HT-29 (cell line): ENCODE results near the gene MX2. TPM values are rescaled to one million over a fixed set of nuclear protein-coding genes. Genes with fewer than 3 reads are reported as not detected.
"Not testable (repeated sequence)": the region's sequence is repeated elsewhere in the genome, so short reads cannot be mapped to it uniquely, and the experiment has no call there.

Experiments
- DNase-seq: peaks from one replicate; pipeline ENCODE4 v3.0.0-alpha.2; 2015; ENCODE audit warnings: low spot score
- total RNA-seq: library from RNA; depleted of rRNA; stranded (reverse); fragments of >200 nt; shearing (Covaris generic); gene quantifications from 2 replicates; pipeline ENCODE4 v1.2.3, GENCODE V29; 2014; rRNA removed

The MX2 gene, protein sequence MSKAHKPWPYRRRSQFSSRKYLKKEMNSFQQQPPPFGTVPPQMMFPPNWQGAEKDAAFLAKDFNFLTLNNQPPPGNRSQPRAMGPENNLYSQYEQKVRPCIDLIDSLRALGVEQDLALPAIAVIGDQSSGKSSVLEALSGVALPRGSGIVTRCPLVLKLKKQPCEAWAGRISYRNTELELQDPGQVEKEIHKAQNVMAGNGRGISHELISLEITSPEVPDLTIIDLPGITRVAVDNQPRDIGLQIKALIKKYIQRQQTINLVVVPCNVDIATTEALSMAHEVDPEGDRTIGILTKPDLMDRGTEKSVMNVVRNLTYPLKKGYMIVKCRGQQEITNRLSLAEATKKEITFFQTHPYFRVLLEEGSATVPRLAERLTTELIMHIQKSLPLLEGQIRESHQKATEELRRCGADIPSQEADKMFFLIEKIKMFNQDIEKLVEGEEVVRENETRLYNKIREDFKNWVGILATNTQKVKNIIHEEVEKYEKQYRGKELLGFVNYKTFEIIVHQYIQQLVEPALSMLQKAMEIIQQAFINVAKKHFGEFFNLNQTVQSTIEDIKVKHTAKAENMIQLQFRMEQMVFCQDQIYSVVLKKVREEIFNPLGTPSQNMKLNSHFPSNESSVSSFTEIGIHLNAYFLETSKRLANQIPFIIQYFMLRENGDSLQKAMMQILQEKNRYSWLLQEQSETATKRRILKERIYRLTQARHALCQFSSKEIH
- total RNA-seq: 1.9 and 3.4 TPM in 2 replicates

DNA sequence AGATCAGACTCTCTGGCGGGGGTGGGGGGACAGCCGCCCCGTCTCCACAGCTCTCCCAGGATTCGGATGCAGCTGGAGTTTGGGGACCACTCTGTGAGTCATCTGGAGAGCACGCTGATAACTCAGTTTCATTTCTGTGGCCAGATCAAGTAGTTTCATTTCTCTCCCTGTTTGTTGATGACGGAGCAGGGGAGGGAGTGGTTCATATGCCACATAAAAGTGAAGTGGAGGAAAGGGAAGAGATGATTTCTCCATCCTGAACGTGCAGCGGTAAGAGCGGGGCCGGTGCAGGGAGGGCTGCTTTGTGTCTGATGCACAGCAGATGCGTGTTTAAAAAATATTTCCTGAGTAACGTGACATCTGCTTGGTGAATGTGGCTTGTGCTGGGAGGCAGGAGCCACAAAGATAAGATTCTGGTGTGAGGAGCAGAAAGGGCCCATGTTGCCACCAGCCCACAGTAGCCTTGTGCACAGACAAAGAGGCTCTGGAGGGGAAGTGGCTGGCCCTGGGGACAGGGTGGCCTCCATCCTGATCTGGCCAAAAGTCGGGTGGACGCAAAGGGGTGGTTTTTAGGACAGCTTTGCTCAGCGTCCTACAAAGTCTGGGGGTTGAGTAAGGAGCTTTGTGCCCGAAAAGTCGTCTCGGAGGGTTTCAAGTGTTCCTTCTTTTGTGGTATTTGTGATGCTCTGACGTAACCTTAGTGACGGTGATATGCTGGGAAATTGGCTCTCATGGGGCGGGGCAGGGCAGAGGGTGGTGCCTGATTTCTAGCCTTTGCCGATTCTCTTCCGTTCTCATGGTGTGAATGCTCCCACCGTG, at the start of gene MX2:
Gene MX2 (plus strand): TSS at position 242 of the 819 bp plus-strand sequence. CDS start 14,880 bp downstream, outside the sequence.
- DNase-seq: peak; percentile 39

GRCh38 chr21:41313285-41314164, 48.3 kb upstream of the MX2 start:
- DNase-seq: not testable (repeated sequence)

DNA sequence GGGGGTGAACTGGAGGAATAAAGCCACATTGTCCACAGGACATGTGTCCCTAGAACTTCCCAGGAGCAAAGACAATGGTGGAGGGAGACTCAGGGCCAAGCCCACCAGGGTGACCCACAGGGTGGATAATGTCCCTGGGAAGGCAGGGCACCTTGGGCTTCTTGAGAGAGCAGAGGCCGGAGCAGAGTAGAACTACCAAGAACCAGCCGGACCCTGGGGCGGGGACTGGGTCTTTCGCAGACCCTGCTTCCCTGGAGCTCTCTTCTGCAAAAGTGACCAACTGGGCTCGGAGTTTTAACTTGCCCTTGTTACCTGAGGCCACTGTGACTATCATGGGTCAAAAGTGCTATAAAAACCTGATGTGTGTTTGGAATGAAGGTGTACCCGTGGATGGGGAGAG, 46.1 kb upstream of the MX2 start:
- DNase-seq: no peak

DNA sequence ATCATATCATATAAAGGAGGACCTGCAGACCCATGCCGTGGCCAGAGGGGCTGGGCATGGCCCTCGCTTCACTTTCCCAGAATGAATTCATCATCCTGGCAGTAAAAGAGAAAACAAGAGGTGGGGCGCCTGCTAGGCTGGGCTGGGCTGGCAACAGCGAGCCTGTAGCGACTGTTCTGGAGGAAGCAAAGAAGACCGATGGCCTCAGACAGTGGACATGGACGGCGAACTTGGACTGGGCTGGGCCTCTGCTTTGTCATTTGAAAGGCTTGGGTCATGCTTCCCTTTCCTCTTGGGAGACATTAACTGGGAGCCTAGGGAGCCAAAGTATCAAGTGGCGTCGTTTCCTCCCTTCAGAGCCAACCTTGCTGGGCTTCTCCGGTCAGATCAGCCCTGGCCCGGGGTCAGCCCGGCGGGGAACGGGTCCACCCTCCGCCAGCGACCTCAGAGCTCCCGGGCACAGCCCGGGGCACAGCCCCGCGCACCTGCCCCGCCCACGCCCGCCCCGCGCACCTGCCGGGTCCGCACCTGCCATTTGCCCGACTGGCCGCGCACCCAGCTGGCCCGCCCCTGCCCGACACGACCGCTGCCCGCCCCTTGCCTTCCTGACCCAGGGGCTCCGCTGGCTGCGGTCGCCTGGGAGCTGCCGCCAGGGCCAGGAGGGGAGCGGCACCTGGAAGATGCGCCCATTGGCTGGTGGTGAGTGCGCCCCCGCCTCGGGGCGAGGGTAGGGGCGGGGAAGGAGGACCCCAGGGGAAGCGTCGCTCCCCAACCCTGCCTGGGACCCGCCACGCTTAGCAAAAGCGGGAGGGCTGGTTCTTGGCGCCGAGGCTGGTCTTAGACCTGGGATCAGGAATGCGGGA, 45.4 kb upstream of the MX2 start, which contains the start of gene FAM3B:
Gene FAM3B (plus strand): TSS at position 602 of the 863 bp plus-strand sequence. CDS start 79 bp downstream, at position 681.
- no peak for DNase-seq

GRCh38 chr21:41317063-41317392, 44.8 kb upstream of the MX2 start:
- DNase-seq: no peak

DNA sequence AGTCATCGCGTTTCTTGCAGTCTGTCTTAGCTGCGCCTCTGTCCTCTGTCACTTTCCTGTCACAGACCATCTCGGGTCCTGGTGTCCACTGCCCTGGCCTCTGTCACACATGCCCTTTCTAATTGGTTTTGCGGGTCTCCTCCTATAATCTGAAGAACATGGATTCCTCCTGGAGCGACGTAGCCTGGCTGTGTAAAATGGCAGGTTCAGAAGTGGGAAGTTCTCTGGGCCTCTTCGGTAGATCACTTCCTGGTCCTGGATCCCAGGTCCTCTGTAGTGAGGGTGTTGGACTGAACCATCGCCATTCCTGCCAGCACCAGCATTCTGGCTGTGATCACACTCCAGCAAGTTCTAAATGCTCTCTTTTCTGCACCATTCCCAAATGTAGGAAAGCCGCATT, 44.4 kb upstream of the MX2 start:
- no peak for DNase-seq

GRCh38 chr21:41318218-41318617, 43.6 kb upstream of the MX2 start:
- DNase-seq: no peak

GRCh38 chr21:41319273-41319672, 42.6 kb upstream of the MX2 start:
- no peak for DNase-seq

GRCh38 chr21:41321211-41321907, 40.5 kb upstream of the MX2 start:
- DNase-seq: no peak

DNA sequence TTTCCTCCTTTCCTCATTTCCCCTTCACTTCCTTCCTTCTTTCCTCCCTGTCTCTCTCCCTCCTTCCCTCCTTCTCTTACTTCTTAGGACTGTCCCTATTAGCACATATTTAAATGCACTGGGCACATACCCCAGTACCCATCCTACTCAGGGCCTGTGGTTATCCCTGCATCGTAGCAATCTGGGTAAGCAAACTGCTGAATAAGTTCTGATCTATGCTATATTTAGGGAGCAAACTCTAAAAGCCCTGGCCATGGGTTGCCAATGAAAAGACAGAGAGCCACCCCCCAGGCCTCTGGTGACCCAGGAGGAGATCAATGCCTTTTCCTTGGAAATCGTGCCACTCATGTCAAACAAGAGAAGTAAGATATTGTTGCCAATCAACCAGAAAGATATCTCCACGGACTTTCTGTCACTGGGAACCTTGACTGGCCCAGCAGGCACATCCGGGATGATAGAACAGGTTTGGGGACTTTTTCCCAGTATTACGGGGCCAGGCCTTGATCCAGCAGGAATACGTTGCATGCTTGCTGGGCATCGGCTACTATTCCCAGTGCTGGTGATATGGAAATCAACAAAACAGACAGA, 39.8 kb upstream of the MX2 start:
- DNase-seq: peak; percentile 12

DNA sequence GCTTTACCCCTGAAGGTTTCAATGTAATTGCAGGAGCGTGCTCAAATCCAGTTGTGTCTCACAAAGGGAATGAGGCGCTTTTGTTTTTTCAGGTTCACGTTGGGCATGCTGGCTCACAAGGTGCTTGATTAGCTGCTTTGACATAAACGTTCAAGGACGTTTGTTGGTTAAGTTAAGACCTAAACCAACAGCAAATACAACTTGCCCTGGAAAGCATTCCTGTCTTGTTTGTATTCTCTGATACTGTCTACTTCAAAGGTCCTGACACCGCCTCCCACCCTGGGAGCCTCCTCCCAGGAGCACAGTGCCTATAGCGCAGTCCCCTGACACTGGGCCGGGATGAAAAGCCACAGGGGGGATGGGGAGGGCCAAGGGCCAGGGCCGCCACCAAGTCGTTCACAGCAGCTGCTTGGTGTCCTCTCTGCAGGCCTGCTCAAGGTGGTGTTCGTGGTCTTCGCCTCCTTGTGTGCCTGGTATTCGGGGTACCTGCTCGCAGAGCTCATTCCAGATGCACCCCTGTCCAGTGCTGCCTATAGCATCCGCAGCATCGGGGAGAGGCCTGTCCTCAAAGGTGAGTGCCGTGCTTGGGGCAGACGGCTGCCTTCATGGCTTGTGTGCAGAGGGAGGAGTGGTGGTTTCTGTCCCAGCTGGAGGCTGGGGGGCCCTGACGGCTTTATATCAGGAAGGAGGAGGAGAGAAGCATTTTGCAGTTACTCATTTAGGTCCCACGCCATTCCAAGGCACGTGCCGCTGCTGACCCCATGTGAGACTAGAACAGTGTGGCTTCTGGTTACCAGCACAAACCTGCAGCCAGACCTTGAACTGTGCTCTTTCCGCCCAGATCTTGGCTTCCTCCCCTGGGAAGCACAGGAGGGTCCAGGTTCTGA, 39.1 kb upstream of the MX2 start:
- no peak for DNase-seq

GRCh38 chr21:41325138-41325912, 36.5 kb upstream of the MX2 start:
- DNase-seq: no peak

GRCh38 chr21:41326414-41327080, 35.3 kb upstream of the MX2 start:
- no peak for DNase-seq

DNA sequence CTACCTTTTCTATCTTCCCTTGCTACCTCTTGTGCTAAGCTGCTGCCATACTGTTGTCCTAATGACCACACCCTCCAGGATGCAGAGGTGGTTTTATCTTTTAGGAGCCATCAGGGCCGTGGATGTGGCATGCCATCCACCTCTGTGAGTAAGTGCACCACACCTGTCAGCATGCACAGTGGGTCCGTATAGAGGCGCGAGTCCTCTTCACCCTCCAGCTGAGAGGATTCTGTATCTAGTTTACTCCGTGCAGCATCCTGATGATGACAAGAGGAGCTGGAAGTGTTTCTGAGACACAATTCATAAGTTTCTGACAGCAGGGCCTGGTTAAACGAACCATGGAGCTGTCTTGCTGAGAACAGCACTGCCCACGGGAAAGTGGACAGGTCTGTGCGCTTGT, 34.1 kb upstream of the MX2 start:
- no peak for DNase-seq

- no peak for DNase-seq
Measured at GRCh38 chr21:41328660-41329607, 32.9 kb upstream of the MX2 start.
